Embryonic facial prominence (tissue), 1 donor: ENCODE measurements around the gene SMAD7.

Experiments used
- DNase-seq: peaks from one replicate; pipeline ENCODE4 v3.0.0-alpha.2; 2016; ENCODE audit errors: extremely low spot score

The SMAD7 gene

DNA sequence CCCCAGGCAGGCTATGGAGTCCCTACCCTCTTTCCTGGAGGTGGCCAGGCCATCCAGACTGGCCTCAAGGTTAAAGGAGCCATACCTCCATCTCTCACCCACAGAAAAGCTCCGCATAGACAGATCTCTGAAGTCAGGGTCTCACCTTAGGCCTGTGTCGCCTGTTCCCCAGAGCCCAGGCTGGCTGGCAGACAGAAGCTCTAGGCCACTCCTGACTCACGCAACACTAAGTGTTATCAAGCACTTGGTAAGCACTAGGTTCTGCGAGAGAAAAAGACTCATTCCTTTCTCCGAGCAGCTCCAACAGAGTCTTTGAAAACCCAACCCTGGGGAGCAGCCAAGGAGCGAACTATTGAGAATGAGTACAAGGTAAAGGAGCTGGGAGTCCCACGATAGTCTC lies 6.1 kb downstream of the SMAD7 start:
- DNase-seq = no peak

DNA sequence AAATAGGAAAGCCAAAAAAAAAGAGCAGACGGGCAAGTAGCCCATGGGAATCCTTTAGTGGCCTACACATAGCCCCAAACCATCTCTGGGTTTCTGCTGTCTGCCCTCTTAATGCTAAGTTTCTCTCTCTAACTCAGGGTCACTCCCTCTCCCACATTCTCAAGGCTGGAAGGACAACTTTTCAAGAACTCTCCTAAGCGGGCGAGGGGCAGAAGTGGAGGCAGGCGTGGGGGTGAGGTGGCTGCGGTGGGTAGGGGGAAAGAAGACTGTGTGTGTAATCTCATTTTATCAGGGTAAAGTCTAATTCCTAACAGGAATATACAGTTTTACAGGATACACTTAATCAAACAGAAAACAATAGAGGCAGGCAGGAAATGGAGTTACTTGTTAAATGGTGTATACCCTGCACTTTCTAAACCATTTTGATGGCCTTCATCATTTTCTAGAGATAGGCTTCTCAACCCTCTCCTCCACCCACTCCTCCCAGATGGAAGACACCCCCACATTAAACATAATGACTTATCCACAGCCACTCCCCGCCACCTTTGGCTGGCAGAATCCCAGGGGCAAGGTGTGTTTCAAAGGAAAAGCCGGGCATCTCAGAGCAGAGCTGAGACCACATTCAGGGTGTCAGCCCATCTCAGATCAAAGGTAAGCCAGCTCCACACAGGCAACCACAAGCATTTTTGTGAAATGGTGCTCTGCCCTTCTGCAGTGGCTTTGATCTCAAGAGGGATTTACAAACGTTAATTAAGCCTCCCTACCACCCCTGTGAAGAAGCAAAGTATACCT lies 6.8 kb downstream of the SMAD7 start:
- no peak for DNase-seq

GRCh38 chr18:48943333-48943732 lies 7.4 kb downstream of the SMAD7 start:
- no peak for DNase-seq

DNA sequence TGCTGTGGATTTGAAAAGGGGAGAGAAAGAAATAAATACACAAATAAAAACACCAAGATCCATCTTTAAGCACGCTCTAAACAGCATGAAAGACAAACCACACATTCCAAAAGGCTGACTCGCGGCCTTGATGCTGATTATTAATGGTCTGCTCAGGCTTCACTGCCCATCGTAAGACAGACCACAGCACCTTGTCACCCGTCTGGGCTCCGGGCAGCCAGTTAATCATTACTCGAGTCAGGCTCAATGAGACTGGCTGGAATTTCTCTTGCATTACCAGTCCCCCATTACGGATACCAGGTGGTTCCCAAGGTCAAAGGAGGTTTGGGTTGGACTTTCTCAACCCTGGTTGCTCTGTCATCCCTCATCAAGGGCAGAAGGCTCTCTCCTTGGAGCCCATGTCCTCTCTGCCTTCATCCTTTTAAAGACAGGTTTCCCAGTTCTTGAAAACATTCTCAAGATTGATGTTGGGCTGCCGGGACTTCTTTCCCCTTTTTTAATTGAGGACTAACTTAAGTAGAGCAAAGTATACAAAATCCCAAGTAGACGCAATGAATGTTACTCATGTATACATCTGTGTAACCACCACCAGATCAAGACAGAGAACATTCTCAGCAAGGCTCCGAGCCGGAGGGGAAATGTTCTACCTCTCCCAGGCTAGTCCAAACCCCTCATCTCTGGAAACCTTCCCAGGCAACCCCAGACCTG lies 8.1 kb downstream of the SMAD7 start:
- no peak for DNase-seq

DNA sequence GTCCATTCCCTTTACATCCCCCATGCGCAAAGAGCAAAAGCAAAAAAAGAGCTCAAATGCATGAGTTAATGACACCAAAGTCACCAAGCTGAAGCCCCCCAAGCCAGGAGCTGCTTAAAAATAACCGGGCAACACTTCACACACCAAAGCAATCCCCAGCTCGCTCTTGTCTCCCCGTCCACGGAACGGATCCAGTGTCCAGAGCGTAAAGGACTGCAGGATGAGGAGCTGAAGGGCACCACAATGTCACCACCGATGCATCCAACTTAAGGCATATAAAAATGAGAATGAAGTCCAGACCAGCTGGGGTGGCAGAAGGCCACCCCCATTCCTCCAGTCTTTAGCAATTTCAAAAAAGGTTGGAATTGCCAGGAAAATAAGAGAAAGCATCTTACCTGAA lies 8.7 kb downstream of the SMAD7 start:
- no peak for DNase-seq

- DNase-seq = no peak
Observed at GRCh38 chr18:48941672-48942071, 9.1 kb downstream of the SMAD7 start.

GRCh38 chr18:48940854-48941611 lies 9.7 kb downstream of the SMAD7 start:
- DNase-seq = no peak

GRCh38 chr18:48939205-48940097 lies 11.3 kb downstream of the SMAD7 start:
- DNase-seq = no peak

DNA sequence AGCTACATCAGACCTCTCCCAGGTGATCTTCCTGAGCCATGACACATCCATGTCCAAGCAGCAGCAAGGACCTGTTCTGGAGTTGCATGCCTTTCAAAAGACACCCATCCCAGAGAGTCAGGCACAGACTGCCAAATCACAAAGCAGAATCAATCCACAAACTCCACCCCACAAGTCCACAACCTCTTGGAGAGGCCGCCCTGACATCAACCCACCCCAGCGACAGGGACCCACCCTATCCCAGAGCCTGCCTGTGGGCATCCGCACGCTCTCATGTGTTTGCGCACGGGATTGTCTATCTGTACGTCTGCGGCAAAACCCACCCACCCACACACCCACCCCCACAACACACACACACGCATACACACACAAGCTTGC lies 11.9 kb downstream of the SMAD7 start:
- no peak for DNase-seq

GRCh38 chr18:48937869-48938750 lies 12.7 kb downstream of the SMAD7 start:
- no peak for DNase-seq

DNA sequence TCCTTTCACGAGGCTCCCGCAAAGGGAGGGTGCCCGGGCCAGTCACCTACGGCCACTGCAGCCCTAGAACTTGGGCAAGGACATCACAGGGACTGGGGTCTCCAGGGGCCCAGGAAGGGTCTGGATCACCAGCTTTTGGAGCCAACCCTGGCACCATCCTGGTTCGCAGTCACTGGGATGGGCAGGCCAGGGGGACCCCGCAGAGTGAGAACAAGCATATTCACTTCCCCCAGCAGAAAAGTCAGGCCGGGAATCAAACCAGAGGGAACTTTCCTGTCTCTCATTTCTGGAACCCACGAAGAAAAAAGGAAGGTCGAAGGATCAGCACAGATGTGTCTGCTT lies 15.4 kb downstream of the SMAD7 start:
- DNase-seq = no peak

- no peak for DNase-seq
Observed at GRCh38 chr18:48934723-48935432, 15.9 kb downstream of the SMAD7 start.

GRCh38 chr18:48934415-48934722 lies 16.4 kb downstream of the SMAD7 start:
- no peak for DNase-seq

DNA sequence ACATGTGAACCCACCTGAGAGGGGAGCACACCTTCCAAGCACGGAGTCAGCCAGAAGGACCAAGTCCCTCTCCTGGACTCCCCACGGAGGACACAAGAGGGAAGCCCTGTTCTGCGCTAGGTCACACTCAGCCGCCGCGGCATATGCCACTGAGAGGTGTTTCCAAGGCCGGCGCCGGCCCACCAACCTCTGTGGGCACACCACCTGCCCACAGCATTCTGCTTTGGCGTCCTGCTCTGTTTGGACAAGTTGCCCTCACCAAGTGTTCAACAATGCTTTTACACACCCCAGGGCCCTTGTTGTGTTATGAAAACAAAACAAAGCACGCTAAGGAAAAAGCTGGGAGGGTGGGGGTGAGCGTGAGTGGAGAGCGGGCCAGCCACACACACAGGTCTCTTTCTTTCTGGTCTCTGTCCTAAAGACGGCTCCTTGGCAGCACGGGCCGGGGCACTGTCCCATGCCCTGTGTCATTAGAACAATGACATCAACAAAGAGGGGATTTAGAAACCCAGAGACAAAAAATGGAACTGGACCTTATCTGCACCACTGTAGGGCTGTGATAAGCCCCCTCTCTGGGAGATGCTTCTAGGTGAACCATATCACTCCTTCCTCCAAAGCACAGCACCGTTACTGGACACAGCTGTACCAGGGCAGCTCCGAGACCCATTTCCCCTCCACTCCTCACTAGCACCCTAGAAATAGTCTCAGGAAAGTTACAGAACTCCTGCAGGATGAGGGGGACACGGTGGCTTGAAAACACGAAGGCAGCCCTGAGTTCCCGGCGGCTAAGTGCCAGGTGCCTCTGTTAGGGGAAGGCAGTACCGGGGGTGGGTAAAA lies 17.0 kb downstream of the SMAD7 start:
- no peak for DNase-seq

DNA sequence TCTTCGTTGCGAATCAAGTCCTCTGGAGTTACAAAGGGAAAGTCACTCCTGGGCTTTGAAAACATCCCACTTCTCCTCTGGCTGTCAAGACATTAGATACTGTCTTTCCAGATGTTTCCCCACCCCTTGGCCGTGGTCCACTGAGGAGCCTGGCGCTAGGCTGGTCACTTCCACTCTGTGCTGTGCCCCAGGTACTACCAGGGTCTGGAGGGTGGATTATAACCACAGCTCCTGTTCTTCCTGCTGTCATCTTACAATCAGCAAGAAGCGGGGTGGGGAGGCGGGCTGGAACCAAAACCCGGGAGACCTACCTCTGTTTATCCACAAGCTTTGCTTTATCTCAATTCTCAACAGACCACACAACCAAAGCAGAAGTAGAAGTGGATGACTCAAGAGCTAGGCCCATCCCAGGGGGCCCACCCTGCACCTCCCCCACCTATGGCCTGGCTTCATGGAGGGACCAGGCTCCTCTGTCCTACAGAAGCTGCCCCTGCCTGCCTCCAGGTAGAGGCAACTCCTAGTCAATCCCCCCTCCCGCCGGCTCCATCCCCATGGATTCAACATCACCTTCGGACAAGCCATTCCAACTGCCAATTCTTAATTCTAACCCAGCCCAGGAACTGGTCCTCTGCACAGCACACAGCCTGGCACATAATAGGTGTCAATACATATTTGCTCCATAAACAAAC lies 17.8 kb downstream of the SMAD7 start:
- DNase-seq = no peak

DNA sequence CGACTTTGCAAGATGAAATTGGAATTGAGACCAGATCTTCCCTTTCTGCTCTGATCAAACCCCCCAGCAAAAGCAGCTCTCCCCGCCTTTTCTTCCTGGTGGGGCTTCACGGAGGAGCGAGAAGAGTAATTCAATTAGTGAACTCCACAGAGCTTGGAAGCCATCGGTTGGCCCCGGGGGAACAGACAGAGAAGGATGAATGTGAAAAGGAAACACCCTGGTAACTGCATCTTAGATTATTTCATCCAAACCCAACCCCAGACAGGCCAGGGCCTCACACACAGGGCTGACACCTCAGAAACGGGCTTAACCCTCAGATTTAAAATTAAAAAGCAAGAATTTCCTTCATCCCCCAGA lies 18.3 kb downstream of the SMAD7 start:
- no peak for DNase-seq

- DNase-seq = no peak
Observed at GRCh38 chr18:48931680-48932461, 18.9 kb downstream of the SMAD7 start.

DNA sequence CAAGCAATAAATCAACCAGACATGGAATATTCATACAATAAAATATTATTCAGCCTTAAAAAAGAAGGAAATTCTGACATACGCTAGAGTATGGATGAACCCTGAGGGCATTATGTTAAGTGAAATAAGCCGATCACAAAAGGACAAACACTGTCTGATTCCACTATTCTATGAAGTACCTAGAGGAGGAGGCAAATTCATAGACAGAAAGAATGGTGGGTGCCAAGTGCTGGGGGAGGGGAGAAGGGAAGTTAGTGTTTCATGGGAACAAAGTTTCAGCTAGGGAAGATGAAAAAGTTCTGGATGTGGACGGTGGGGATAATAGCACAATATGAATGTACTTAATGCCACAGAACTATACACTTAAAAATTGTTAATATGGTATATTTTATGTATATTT lies 19.8 kb downstream of the SMAD7 start:
- DNase-seq = no peak
